ENCODE measurements around the gene OXER1.

GRCh38 chr2:42757981-42758740 lies 5.8 kb downstream of the OXER1 start:
- TF ChIP-seq CTCF (conservative IDR thresholded peaks at IDR 0.05; ENCODE audit: low read length) (no peak), EZH2phosphoT487 (IDR thresholded peaks at IDR 0.05; ENCODE audit: borderline replicate concordance, low read depth, low read length) (no peak)

Data from OCI-LY7 (cell line).